SK-N-SH treated with all-trans-retinoic acid at 6 μM for 48 hours (cell line): Measurements from ENCODE around the gene TXLNB.
A peak's percentile ranks its signal among the peaks of the same experiment; 100 is the strongest.
"Not testable (repeated sequence)": the region's sequence is repeated elsewhere in the genome, so short reads cannot be mapped to it uniquely, and the experiment has no call there.

ENCODE experiments used
- ATAC-seq: fragments of 200-7000 bp; cut with Tn5 transposase; 3 replicates; pipeline ENCODE4 v1.9.1; 2020; ENCODE audit warnings: mild to moderate bottlenecking, moderate library complexity
- BACH2 ChIP-seq: fragments of 250-450 bp; sonication (Bioruptor Pico); IDR thresholded peaks from 2 replicates; pipeline ENCODE4 v1.9.0; 2021; ENCODE audit warnings: mild to moderate bottlenecking, borderline replicate concordance
- CSDC2 ChIP-seq: fragments of 250-450 bp; sonication (Bioruptor Pico); IDR thresholded peaks from 2 replicates; pipeline ENCODE4 v1.5.0; 2020; ENCODE audit warnings: mild to moderate bottlenecking, moderate library complexity
- ESRRG ChIP-seq: fragments of 250-450 bp; sonication (Bioruptor Pico); IDR thresholded peaks from 2 replicates; pipeline ENCODE4 v1.6.1; 2021; ENCODE audit warnings: mild to moderate bottlenecking
- GLIS3 ChIP-seq: fragments of 250-450 bp; sonication (Bioruptor Pico); IDR thresholded peaks from 2 replicates; pipeline ENCODE4 v1.5.0; 2020; ENCODE audit warnings: mild to moderate bottlenecking, moderate library complexity
- ISL1 ChIP-seq: fragments of 250-450 bp; sonication (Bioruptor Pico); IDR thresholded peaks from 2 replicates; pipeline ENCODE4 v2.1.2; 2022; ENCODE audit warnings: mild to moderate bottlenecking, moderate library complexity
- OSR1 ChIP-seq: fragments of 250-450 bp; sonication (Bioruptor Pico); IDR thresholded peaks from 2 replicates; pipeline ENCODE4 v1.8.0; 2022; ENCODE audit warnings: moderate library complexity, mild to moderate bottlenecking, inconsistent platforms
- PPARA ChIP-seq: fragments of 250-450 bp; sonication (Bioruptor Pico); IDR thresholded peaks from 2 replicates; pipeline ENCODE4 v1.5.0; 2020; ENCODE audit warnings: mild to moderate bottlenecking, borderline replicate concordance
- RARB ChIP-seq: fragments of 250-450 bp; sonication (Bioruptor Pico); IDR thresholded peaks from 2 replicates; pipeline ENCODE4 v1.8.0; 2021; ENCODE audit warnings: mild to moderate bottlenecking, moderate library complexity
- TCF4 ChIP-seq: fragments of 250-450 bp; sonication (Bioruptor Pico); IDR thresholded peaks from 2 replicates; pipeline ENCODE4 v1.8.0; 2021; ENCODE audit warnings: mild to moderate bottlenecking, moderate library complexity, borderline replicate concordance
- TOX ChIP-seq: fragments of 250-450 bp; sonication (Bioruptor Pico); IDR thresholded peaks from 2 replicates; pipeline ENCODE4 v1.8.0; 2021; ENCODE audit warnings: mild to moderate bottlenecking, moderate library complexity, borderline replicate concordance
- ZFP3 ChIP-seq: fragments of 250-450 bp; sonication (Bioruptor Pico); IDR thresholded peaks from 2 replicates; pipeline ENCODE4 v1.5.0; 2020; ENCODE audit warnings: mild to moderate bottlenecking, moderate library complexity
- ZFP30 ChIP-seq: fragments of 450-650 bp; formaldehyde crosslinking; IDR thresholded peaks from 2 replicates; pipeline ENCODE4 v1.5.0; 2022; ENCODE audit warnings: mild to moderate bottlenecking, moderate library complexity
- ZNF565 ChIP-seq: fragments of 450-650 bp; formaldehyde crosslinking; conservative IDR thresholded peaks from 2 replicates; pipeline ENCODE4 v1.5.0; 2020; ENCODE audit warnings: low read depth, mild to moderate bottlenecking, moderate library complexity
- ZNF70 ChIP-seq: fragments of 450-650 bp; formaldehyde crosslinking; IDR thresholded peaks from 2 replicates; pipeline ENCODE4 v1.5.0; 2020; ENCODE audit warnings: mild to moderate bottlenecking, moderate library complexity
- ZNF8 ChIP-seq: fragments of 450-650 bp; formaldehyde crosslinking; IDR thresholded peaks from 2 replicates; pipeline ENCODE4 v1.5.0; 2020; ENCODE audit warnings: mild to moderate bottlenecking, moderate library complexity
- TF ChIP-seq, protein P1 (sequence below): fragments of 250-450 bp; sonication (Bioruptor Pico); IDR thresholded peaks from 2 replicates; pipeline ENCODE4 v1.5.0; 2020; ENCODE audit warnings: mild to moderate bottlenecking, moderate library complexity
- TF ChIP-seq, protein P2 (sequence below): fragments of 250-450 bp; sonication (Bioruptor Pico); IDR thresholded peaks from 2 replicates; pipeline ENCODE4 v1.8.0; 2020; ENCODE audit warnings: mild to moderate bottlenecking, moderate library complexity, borderline replicate concordance
- TF ChIP-seq, protein P3 (sequence below): fragments of 250-450 bp; sonication (Bioruptor Pico); IDR thresholded peaks from 2 replicates; pipeline ENCODE4 v1.8.0; 2021; ENCODE audit warnings: low read depth, mild to moderate bottlenecking, moderate library complexity, borderline replicate concordance
- TF ChIP-seq, protein P4 (sequence below): fragments of 250-450 bp; sonication (Bioruptor Pico); IDR thresholded peaks from 2 replicates; pipeline ENCODE4 v1.5.1; 2020; ENCODE audit warnings: low read depth, mild to moderate bottlenecking, moderate library complexity
- TF ChIP-seq, protein P5 (sequence below): fragments of 250-450 bp; sonication (Bioruptor Pico); IDR thresholded peaks from 2 replicates; pipeline ENCODE4 v1.5.1; 2021; ENCODE audit warnings: mild to moderate bottlenecking, moderate library complexity

The TXLNB gene

DNA sequence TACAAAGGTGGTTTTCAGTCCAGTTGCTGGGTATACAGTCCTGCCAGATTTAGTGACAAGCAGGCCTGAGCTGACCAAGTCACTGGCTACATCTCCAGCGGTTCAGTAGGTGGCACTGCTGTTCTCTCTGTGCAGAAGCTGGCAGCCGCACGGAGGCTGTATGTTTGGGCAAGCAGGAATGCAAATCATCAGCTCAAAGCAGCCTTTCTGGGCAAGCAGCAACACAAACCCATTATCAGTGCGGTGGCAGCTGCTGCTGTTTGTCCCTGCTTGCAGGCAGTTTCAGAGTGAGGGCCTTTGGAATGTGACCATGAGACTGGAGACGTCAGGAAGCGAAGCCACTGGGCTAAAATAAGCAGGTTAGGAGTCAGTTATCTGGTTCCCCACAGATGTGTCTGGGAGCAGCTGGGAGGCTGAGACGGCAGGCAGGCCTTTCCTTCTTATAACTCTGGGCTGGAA is 72.5 kb downstream of the TXLNB start:
- TF ChIP-seq, protein P1, sequence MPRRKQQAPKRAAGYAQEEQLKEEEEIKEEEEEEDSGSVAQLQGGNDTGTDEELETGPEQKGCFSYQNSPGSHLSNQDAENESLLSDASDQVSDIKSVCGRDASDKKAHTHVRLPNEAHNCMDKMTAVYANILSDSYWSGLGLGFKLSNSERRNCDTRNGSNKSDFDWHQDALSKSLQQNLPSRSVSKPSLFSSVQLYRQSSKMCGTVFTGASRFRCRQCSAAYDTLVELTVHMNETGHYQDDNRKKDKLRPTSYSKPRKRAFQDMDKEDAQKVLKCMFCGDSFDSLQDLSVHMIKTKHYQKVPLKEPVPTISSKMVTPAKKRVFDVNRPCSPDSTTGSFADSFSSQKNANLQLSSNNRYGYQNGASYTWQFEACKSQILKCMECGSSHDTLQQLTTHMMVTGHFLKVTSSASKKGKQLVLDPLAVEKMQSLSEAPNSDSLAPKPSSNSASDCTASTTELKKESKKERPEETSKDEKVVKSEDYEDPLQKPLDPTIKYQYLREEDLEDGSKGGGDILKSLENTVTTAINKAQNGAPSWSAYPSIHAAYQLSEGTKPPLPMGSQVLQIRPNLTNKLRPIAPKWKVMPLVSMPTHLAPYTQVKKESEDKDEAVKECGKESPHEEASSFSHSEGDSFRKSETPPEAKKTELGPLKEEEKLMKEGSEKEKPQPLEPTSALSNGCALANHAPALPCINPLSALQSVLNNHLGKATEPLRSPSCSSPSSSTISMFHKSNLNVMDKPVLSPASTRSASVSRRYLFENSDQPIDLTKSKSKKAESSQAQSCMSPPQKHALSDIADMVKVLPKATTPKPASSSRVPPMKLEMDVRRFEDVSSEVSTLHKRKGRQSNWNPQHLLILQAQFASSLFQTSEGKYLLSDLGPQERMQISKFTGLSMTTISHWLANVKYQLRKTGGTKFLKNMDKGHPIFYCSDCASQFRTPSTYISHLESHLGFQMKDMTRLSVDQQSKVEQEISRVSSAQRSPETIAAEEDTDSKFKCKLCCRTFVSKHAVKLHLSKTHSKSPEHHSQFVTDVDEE: no peak
- TF ChIP-seq CSDC2 (CRISPR knock-in tag) (no peak), BACH2 (CRISPR knock-in tag) (no peak)
- TF ChIP-seq, all 23 proteins: peak for 0
- ATAC-seq: peak; percentile 100

DNA sequence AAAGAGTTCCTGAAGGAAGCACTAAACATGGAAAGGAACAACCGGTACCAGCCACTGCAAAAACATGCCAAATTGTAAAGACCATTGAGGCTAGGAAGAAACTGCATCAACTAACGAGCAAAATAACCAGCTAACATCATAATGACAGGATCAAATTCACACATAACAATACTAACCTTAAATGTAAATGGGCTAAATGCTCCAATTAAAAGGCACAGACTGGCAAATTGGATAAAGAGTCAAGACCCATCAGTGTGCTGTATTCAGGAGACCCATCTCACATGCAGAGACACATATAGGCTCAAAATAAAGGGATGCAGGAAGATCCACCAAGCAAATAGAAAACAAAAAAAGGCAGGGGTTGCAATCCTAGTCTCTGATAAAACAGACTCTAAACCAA is 79.3 kb downstream of the TXLNB start:
- ATAC-seq: not testable (repeated sequence)

DNA sequence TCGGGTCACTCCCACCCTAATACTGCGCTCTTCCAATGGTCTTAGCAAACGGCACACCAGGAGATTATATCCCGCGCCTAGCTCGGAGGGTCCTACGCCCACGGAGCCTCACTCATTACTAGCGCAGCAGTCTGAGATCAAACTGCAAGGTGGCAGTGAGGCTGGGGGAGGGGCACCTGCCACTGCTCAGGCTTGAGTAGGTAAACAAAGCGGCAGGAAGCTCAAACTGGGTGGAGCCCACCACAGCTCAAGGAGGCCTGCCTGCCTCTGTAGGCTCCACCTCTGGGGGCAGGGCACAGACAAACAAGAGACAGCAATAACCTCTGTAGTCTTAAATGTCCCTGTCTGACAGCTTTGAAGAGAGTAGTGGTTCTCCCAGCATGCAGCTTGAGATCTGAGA is 81.0 kb downstream of the TXLNB start:
- not testable (repeated sequence) for ATAC-seq

DNA sequence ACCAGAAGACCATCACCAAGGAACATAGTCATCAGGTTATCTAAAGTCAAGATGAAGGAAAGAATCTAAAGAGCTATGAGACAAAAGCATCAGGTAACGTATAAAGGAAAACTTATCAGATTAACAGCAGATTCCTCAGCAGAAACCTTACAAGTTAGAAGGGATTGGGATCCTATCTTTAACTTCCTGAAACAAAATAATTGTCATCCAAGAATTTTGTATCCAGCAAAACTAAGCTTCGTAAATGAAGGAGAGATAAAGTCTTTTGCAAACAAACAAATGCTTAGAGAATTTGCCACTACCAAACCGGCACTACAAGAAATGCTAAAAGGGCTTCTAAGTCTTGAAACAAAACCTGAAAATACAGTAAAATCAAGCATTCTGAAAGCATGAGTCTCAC is 86.0 kb downstream of the TXLNB start:
- TF ChIP-seq RARB (CRISPR knock-in tag) (no peak), BACH2 (CRISPR knock-in tag) (no peak), TOX (CRISPR knock-in tag) (no peak), GLIS3 (no peak), ISL1 (no peak), ZFP30 (no peak), ZNF565 (CRISPR knock-in tag) (no peak), ZNF8 (no peak), PPARA (CRISPR knock-in tag) (no peak), TCF4 (CRISPR knock-in tag) (no peak), OSR1 (no peak), CSDC2 (CRISPR knock-in tag) (no peak), ZNF70 (CRISPR knock-in tag) (no peak), ESRRG (CRISPR knock-in tag) (no peak), ZFP3 (CRISPR knock-in tag) (no peak)
- TF ChIP-seq, protein P2, sequence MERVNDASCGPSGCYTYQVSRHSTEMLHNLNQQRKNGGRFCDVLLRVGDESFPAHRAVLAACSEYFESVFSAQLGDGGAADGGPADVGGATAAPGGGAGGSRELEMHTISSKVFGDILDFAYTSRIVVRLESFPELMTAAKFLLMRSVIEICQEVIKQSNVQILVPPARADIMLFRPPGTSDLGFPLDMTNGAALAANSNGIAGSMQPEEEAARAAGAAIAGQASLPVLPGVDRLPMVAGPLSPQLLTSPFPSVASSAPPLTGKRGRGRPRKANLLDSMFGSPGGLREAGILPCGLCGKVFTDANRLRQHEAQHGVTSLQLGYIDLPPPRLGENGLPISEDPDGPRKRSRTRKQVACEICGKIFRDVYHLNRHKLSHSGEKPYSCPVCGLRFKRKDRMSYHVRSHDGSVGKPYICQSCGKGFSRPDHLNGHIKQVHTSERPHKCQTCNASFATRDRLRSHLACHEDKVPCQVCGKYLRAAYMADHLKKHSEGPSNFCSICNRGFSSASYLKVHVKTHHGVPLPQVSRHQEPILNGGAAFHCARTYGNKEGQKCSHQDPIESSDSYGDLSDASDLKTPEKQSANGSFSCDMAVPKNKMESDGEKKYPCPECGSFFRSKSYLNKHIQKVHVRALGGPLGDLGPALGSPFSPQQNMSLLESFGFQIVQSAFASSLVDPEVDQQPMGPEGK (CRISPR knock-in tag): no peak
- TF ChIP-seq, protein P1: no peak
- TF ChIP-seq, protein P3, sequence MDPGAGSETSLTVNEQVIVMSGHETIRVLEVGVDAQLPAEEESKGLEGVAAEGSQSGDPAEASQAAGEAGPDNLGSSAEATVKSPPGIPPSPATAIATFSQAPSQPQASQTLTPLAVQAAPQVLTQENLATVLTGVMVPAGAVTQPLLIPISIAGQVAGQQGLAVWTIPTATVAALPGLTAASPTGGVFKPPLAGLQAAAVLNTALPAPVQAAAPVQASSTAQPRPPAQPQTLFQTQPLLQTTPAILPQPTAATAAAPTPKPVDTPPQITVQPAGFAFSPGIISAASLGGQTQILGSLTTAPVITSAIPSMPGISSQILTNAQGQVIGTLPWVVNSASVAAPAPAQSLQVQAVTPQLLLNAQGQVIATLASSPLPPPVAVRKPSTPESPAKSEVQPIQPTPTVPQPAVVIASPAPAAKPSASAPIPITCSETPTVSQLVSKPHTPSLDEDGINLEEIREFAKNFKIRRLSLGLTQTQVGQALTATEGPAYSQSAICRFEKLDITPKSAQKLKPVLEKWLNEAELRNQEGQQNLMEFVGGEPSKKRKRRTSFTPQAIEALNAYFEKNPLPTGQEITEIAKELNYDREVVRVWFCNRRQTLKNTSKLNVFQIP (CRISPR knock-in tag): no peak
- TF ChIP-seq, protein P4, sequence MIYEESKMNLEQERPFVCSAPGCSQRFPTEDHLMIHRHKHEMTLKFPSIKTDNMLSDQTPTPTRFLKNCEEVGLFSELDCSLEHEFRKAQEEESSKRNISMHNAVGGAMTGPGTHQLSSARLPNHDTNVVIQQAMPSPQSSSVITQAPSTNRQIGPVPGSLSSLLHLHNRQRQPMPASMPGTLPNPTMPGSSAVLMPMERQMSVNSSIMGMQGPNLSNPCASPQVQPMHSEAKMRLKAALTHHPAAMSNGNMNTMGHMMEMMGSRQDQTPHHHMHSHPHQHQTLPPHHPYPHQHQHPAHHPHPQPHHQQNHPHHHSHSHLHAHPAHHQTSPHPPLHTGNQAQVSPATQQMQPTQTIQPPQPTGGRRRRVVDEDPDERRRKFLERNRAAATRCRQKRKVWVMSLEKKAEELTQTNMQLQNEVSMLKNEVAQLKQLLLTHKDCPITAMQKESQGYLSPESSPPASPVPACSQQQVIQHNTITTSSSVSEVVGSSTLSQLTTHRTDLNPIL (CRISPR knock-in tag): no peak
- TF ChIP-seq, protein P5, sequence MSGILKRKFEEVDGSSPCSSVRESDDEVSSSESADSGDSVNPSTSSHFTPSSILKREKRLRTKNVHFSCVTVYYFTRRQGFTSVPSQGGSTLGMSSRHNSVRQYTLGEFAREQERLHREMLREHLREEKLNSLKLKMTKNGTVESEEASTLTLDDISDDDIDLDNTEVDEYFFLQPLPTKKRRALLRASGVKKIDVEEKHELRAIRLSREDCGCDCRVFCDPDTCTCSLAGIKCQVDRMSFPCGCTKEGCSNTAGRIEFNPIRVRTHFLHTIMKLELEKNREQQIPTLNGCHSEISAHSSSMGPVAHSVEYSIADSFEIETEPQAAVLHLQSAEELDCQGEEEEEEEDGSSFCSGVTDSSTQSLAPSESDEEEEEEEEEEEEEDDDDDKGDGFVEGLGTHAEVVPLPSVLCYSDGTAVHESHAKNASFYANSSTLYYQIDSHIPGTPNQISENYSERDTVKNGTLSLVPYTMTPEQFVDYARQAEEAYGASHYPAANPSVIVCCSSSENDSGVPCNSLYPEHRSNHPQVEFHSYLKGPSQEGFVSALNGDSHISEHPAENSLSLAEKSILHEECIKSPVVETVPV: no peak
- ATAC-seq: no peak
